ENCODE data around the gene RNF145.
"Not testable (repeated sequence)": the region's sequence is repeated elsewhere in the genome, so short reads cannot be mapped to it uniquely, and the experiment has no call there.

RNF145 gene

GRCh38 chr5:159155960-159156359 lies 53.4 kb downstream of the RNF145 start:
- no peak for DNase-seq

GRCh38 chr5:159152876-159153275 lies 56.5 kb downstream of the RNF145 start:
- DNase-seq = no peak

- DNase-seq = no peak
These were observed 60.3 kb downstream of the RNF145 start for GRCh38 chr5:159149085-159149484.

GRCh38 chr5:159147976-159148375 lies 61.4 kb downstream of the RNF145 start:
- DNase-seq = no peak

GRCh38 chr5:159146839-159147238 lies 62.5 kb downstream of the RNF145 start:
- DNase-seq = no peak

- not testable (repeated sequence) for DNase-seq
These were observed 64.2 kb downstream of the RNF145 start for GRCh38 chr5:159145160-159145559.

GRCh38 chr5:159139802-159140201 lies 69.6 kb downstream of the RNF145 start:
- DNase-seq = no peak

- no peak for DNase-seq
These were observed 73.3 kb downstream of the RNF145 start for GRCh38 chr5:159135896-159136531.

GRCh38 chr5:159133041-159133741 lies 76.2 kb downstream of the RNF145 start:
- DNase-seq = no peak

- DNase-seq = no peak
These were observed 76.8 kb downstream of the RNF145 start for GRCh38 chr5:159132429-159133040.

GRCh38 chr5:159131951-159132350 lies 77.4 kb downstream of the RNF145 start:
- no peak for DNase-seq

- DNase-seq = no peak
These were observed 78.5 kb downstream of the RNF145 start for GRCh38 chr5:159130871-159131270.

- DNase-seq = no peak
These were observed 81.2 kb downstream of the RNF145 start for GRCh38 chr5:159128070-159128541.

- no peak for DNase-seq
These were observed 85.7 kb downstream of the RNF145 start for GRCh38 chr5:159123700-159124099.

GRCh38 chr5:159123189-159123588 lies 86.2 kb downstream of the RNF145 start:
- no peak for DNase-seq

GRCh38 chr5:159121061-159121460 lies 88.3 kb downstream of the RNF145 start:
- no peak for DNase-seq

GRCh38 chr5:159120446-159120845 lies 88.9 kb downstream of the RNF145 start:
- DNase-seq = no peak

GRCh38 chr5:159119842-159120241 lies 89.5 kb downstream of the RNF145 start:
- not testable (repeated sequence) for DNase-seq

- not testable (repeated sequence) for DNase-seq
These were observed 90.2 kb downstream of the RNF145 start for GRCh38 chr5:159118958-159119659.

GRCh38 chr5:159113405-159113804 lies 95.9 kb downstream of the RNF145 start:
- no peak for DNase-seq

GRCh38 chr5:159112436-159112835 lies 96.9 kb downstream of the RNF145 start:
- DNase-seq = no peak
